ENCODE measurements around the gene KRTAP13-1. TPM values are rescaled to one million over a fixed set of nuclear protein-coding genes. Genes with fewer than 3 reads are reported as not detected.

The KRTAP13-1 gene, protein sequence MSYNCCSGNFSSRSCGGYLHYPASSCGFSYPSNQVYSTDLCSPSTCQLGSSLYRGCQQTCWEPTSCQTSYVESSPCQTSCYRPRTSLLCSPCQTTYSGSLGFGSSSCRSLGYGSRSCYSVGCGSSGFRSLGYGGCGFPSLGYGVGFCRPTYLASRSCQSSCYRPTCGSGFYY
- total RNA-seq: not detected in 2 replicates

DNA sequence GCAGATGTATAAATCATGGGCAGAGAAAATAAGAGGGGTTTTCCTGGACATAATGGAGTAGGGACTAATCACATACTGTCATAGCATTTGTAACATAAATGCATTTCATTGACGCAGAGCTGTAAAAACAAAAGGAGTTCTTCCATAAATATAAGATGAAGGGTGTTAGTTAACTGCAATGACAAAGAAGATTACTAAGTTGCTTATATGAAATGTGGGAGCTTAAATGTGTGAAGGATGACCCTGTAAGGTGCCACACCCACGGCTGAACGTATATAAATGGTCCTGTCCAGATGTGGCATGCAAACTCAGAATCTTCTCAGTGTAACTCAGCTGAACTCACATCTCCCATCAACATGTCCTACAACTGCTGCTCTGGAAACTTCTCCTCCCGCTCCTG lies at the start of gene KRTAP13-1:
KRTAP13-1 (plus strand) TSS at position 301 of the 400 bp plus-strand sequence; CDS start at position 357, 56 bp downstream.
- DNase-seq (ENCODE audit: low read depth): no peak

DNA sequence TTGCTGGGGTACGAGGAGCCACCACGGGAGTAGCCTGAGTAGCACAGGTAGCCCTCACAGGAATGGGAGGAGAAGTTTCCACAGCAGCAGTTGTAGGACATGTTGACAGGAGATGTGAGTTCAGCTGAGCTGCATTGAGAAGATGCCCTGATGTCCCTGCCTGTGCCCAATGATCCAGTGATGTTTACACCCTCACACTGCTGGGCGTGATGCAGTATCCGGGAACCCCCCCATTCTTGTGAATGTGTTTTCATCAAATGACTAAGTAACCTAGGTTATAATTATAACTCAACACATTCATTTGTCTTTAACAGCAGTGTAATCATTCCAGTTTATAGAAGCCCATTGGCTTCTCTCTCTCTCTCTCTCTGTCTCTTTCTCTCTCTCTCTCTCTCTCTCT lies 47.3 kb upstream of the KRTAP13-1 start, which contains the start of gene KRTAP23-1:
KRTAP23-1 (minus strand) TSS at position 101 of the 400 bp plus-strand sequence; CDS start at position 101, 0 bp downstream.
- DNase-seq (ENCODE audit: low read depth): no peak

DNA sequence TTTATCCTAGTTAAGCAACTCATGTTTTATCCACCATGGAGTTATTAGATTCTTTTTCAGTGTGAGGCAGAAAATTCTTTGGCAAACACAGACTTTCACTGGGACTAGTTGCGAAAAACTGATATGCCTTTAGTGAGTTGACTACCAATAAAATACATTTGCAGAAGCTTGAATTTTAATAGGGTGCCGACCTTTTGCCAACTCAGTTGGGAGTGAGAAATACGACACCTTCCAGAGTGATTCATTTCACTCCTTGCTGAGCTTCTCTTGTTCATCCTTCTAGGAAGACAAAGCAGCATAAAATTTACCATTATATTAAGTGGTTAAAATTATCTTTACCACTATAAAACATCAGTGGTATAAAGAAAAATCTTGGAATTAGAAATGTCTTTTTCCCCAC lies 46.3 kb upstream of the KRTAP13-1 start:
- DNase-seq (ENCODE audit: low read depth): no peak

DNA sequence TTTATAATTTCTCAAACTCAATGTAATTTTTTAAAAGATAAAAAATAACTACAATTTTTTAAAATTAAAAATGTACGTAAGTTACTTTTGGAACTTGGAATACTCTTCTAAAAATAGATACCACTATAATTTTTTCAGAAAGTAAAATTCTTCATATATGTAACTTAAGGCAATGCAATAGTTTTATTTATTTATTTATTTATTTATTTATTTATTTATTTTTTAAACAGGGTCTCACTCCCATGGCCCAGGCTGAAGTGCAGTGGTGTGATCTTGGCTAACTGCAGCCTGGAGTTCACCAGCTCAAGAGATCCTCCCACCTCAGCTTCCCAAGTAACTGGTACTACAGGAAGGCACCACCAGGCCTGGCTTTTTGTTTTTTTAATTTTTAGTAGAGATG lies 44.3 kb upstream of the KRTAP13-1 start:
- DNase-seq (ENCODE audit: low read depth): no peak

DNA sequence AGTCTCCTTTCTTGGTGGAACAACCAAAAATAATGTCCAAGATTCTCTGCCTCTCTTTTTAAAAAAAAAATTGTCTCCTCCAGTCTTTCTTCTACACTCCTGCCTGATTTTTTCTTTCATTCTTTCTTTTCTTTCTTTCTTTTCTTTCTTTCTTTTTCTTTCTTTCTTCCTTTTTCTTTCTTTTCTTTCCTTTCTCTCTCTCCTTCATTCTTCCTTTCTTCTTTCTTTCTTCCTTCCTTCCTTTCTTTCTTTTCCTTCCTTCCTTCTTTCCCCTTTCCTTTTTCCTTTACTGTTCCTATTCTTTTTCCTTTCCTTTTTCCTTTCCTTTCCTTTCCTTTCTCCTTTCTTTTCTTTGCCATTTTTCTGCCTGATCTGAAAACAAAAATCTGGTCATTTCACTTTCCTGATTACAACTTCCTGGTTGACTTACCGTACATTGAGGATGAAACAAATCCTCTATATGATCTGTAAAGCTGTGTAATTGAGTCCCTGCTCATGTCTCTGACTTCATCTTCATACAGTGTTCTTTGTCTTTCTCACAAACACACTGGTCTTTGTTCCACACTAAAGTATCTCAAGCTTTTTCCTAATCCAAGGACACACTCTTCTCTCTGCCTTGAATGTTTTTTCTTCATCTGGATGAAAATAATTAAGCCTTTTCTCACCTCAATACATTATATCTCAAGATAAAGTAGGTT lies 41.4 kb upstream of the KRTAP13-1 start:
- no peak for DNase-seq (ENCODE audit: low read depth)

DNA sequence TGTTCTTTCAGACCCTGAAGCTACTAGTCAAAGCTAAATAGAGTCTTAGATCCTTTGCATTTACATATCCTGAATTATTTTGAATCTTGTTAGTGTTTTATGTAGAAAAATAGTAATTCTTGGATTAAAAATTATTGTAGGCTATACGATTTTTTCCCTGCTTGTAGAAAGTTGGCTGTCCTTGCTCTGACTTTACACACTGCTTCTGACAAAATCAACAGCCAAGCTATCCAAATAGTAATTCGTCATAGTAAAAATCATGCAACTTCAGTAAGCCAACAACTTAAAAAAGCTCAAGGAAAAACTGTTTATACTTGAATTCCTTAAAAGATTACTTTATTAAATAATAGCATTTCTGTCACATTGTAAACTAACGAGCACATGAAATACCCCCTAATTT lies 39.9 kb upstream of the KRTAP13-1 start:
- no peak for DNase-seq (ENCODE audit: low read depth)

DNA sequence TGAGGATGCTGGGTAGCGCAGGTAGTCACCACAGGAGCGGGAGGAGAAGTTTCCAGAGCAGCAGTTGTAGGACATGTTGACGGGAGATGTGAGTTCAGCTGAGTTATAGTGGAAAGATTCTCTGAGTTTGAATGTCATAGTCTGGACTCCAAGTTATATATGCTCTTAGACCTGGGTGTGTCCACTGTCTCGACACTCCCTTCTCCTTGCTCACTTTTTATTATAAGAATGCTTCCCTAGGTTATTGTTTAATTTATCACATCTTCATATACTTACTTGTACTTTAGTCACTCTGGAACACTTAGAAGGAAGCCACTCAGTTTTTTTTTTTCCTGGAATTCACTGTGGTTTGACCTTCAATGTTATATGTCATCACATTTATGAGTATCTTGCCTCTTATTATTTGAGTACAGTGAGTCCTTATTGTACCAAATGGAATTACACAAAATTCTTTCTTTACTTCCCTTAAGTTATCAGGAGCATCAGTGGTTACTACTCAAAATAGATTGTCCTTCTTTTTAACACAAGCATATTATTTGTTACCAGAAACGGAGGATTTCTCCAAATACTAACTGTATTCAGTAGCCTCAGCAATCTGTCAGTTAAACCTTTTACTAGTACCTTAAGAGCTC lies 23.6 kb upstream of the KRTAP13-1 start, which contains the start of gene KRTAP13-2:
KRTAP13-2 (minus strand) TSS at position 133 of the 632 bp plus-strand sequence; CDS start at position 75, 58 bp downstream.
- DNase-seq (ENCODE audit: low read depth): no peak

DNA sequence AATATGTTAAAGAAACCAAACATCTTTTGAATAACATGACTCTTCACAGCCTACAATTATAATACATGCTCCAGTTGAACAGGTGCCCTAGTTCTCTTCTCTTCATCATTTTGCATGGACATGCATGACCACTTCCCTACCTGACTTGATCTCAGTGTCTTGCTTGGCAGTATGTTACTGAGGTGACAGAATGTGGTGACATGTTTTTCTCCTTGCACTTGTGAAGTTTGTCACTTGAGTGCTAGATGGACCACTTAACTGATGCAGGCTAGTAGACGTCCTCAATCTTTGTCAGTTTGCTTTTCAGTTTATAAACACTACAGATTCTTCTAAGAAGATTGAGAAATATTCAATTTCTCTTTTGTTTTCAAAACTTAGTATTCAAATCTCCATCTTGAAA lies 13.6 kb upstream of the KRTAP13-1 start:
- DNase-seq (ENCODE audit: low read depth): no peak

DNA sequence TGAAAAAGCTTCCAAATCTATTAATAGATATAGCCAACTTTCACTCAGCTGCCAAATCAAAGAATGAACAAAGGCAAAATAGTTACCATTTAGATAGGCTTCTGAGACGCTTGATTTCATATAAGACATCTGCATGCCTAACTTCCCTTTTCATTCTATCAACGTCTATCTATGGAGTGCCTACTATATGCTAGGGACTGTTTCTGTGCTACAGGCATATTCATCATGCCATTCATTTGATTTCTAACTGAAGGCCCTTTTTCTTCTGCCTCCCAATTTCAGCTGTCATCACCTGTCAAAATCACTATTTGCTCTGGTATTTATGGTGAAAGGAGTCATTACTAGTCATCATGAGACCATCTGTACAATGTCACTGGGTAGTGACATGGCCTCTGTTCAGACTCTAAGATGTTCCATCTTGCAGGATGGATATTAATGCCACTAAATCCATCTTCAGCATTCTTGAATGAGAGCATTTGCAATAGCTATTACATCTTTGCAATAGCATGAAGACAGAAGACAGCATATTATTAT lies 4.3 kb upstream of the KRTAP13-1 start:
- no peak for DNase-seq (ENCODE audit: low read depth)

DNA sequence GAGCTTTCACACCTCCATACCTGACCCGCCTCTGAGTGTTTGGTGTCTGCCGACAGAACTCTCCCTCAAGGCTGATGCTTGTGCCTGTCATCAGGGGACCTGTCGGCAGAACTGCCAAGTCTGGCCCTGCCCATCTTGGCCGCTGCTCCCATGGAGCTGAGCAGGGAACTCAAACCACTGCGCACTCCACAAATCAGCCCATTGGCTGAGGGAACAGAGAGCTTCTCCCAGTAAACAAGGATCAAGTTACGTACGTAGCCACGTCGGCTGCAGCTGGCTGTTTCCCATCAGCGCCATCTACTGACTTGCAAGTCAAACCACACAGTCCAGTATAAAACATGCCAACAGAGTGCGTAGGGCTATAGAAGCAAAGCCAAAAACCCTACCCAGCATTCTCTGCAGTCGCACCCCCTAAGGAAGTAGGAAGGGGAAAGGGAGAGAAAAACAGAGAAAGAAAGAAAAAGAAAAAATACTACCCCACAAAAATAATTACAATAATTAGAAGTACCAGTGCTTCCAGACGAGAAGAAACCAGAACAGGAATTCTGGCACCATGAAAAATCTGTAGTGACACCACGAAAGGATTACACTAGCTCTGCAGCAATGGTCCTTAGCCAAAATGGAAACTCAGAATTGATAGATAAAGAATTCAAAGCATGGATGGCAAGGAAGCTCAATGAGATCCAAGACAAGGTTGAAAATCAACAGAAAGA lies 13.1 kb downstream of the KRTAP13-1 start:
- DNase-seq (ENCODE audit: low read depth): peak; percentile 22

DNA sequence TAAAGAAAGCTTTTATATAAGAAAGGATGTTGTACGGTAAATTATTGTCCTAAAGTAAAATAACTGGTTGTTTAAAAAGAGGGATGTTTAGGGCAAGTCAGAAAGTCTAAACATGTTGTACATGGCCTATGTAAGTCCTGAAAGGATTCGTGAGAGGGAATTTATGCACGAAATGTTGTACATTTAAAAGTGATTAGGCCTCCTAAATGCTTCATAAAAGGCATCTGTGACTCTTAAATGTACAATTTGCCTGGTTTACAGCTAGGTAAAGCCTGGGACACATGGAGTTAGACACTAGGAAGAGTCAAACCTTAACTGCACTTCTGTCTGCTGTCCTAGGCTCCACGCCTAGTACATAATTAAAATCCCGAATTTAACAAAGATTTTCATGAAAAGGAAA lies 20.2 kb downstream of the KRTAP13-1 start:
- no peak for DNase-seq (ENCODE audit: low read depth)

DNA sequence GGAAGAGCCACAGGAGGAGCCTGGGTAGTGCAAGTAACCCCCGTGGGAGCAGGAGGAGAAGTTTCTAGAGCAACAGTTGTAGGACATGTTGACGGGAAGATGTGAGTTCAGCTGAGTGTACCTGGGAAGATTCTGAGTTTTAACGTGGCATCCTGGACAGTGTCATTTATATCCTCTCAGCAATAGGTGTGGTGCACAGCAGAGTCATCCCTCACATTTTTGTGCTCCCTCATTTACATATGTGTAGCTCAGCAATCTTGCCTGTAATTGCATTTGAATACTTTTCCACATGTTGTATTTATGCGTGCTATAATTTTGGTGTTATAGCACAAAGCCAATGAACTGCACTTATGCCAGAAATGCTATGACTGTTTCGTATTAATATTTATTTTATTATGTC lies 30.0 kb downstream of the KRTAP13-1 start, which contains the start of gene KRTAP13-3:
KRTAP13-3 (minus strand) TSS at position 101 of the 400 bp plus-strand sequence; CDS start at position 87, 14 bp downstream.
- DNase-seq (ENCODE audit: low read depth): no peak

DNA sequence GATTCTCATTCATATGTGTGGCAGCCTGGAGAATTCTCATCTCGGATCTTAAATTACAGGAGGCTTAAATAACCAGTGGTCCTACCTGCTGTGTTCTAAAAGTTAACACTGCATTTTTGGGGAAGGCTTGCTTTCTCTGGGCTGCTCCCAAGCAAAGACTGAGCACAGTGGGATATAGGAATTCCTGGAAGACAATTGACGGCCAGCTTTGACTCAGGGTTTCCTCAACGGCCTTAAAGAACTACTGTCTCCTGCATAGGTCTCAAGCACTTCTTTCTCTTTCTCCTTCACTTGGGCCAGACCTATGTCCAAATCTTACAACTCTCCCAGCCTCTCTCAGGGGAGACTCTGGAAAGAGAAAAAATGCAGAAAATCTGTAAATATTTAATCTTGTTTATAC lies 30.9 kb downstream of the KRTAP13-1 start:
- no peak for DNase-seq (ENCODE audit: low read depth)

DNA sequence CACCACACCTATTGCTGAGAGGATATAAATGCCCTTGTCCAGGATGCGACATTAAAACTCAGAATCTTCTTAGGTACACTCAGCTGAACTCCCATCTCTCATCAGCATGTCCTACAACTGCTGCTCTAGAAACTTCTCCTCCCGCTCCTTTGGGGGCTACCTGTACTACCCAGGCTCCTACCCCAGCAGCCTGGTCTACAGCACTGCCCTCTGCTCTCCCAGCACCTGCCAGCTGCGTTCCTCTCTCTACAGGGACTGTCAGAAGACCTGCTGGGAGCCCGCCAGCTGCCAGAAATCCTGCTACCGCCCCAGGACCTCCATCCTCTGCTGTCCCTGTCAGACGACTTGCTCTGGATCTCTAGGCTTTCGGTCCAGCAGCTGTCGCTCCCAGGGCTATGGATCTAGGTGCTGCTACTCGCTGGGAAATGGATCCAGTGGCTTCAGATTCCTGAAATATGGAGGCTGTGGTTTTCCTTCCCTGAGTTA lies 34.4 kb downstream of the KRTAP13-1 start, which contains the start of gene KRTAP13-4:
KRTAP13-4 (plus strand) TSS at position 51 of the 486 bp plus-strand sequence; CDS start at position 107, 56 bp downstream.
- DNase-seq (ENCODE audit: low read depth): no peak

DNA sequence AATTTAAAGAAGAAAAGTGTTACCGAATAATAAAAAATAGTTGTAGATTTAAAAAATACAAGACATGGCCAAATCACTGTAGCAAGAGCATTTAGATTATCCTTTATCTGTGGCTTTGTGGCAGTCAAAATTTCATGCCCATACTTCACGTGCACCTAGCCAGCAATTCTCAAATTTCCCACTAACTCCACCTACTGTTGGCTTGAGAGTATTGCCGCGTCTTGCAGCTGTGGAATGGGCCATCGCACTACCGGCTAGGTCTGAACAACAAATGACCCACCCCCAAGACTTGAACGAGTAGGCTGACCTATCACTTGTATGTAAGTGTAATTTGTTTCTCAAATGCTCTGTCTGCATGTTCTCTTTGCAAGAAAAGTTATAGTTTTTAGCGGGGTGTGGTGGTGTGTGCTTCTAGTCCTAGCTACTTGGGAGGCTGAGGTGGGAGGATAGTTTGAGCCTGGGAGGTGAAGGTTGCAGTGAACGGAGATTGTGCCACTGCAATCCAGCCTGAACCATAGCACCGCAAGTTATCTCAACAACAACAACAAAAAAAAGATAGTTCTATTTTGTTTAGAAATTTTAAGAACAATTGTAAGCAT lies 38.3 kb downstream of the KRTAP13-1 start:
- DNase-seq (ENCODE audit: low read depth): no peak

DNA sequence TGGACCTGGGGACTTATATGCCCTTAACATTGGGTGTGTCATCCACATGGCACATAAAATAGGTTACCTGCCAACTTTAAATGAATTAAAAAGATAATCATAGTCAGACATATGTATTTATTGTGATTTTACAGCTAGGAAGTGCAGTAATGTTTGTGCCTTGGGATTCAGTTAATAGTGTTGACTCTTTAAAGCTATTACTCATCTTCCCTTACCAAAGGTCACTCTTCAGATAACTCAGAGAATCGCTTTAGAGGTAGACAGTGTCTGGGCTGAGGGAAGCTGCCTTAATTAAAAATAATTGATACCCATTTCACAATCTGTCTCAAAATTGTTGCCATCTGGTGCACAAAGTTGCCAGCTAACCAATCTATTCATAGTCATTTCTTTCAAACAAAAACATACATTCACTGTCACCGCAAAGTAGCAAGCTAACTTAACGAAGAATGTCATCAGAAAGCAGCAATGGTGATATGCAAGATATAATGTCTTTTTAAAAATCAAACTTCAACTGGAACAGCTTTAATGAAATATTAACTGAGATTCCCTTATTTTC lies 41.3 kb downstream of the KRTAP13-1 start:
- DNase-seq (ENCODE audit: low read depth): no peak

DNA sequence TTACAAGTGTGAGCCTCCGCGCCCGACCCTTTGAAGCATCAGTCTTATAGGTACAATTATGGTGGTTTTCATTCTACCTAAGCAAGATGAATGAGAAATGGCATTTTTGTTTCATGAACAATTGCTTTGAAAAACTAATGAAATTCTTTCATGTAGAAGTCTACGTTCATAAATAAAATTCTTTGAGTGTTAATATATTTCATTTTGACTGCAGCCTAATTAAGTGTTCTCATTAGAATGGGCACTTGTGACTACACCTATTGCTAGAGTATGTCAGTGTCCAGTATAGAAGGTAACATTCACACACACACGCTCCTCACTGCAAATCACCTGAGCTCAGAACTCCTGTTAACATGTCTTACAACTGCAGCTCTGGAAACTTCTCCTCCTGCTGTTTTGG lies 44.1 kb downstream of the KRTAP13-1 start, which contains the start of gene KRTAP15-1:
KRTAP15-1 (plus strand) TSS at position 301 of the 400 bp plus-strand sequence; CDS start at position 354, 53 bp downstream.
- DNase-seq (ENCODE audit: low read depth): no peak

DNA sequence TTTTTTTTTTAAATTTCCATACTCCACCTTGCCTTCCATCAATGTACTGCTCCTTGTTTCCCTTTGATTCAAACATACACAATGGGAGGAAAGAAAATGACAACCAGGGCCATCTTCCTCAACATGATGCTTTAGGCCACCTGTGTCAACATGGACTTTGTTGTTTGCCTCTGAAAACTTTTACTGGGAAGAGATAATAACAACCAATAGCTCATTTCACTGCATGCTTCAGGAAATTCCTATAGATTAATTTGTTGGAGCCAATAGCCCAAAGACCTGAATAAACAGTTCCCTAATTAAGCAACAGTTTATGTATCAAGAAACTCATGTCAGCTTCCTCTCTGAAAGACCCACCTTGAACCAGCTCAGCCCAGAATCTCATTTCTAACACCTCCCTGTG lies 47.4 kb downstream of the KRTAP13-1 start:
- DNase-seq (ENCODE audit: low read depth): no peak

DNA sequence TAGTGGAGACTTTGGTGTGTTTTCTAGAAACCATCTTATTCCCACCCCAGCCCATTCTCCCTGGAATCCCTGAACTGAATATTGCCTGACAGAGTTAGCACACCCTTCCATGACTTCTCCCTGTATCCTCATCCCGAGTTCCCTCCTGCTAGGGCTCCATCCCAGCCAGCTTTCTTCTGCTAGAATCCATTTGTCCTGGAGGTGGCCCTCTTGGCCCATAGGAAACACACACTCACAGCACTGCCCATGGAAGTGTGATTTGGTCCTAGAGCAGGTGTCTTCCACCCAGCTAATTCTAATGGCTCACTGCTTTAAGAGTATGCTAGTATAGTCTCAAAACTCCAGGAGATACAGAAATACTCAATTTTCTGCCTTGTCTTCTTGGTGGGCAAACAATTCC lies 48.4 kb downstream of the KRTAP13-1 start:
- DNase-seq (ENCODE audit: low read depth): no peak
